HG02610 (cell line): ENCODE results near the gene ELL.
A peak's percentile ranks its signal among the peaks of the same experiment; 100 is the strongest.
"Not testable (repeated sequence)": the region's sequence is repeated elsewhere in the genome, so short reads cannot be mapped to it uniquely, and the experiment has no call there.

Experiments
- ATAC-seq: cut with Tn5 transposase; IDR thresholded peaks from one replicate; pipeline ENCODE4 v1.9.1; 2021; ENCODE audit warnings: mild to moderate bottlenecking, moderate library complexity; ENCODE audit not compliant: unreplicated experiment

The ELL gene

DNA sequence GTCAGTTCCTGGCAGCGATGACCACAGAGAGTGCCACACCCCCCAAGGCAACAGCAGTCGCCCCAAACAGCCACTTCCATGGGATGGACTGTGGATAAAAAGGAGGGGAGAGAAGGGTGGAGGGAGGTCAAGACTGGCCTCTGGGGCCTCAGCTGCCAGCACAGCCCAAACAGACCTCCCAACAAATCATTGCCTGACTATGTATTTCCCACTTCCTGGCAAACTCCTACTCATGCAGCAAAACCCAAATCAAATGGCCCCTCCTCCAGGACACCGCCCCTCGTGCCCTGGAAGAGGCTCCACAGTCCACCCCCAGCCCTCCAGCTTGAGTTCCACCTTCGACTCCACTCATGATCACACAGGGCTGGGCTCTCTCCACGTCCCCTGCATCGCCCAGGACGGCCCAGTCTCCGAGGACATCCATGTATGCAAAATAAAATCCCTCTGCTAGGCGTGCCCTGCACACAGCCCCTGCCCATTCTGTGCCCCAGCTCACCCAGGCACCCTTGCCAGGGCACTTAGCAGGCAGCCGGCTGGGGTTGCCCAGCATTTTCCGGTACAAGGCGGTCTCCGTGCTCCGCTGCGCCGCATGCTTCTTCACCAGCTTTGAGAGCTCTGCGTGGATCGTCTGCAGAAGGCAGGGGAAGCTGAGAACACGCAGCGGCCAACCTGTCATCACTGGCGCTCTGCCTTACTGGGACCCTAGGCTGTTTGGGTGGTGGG lies 10.5 kb upstream of the ELL start:
- ATAC-seq: no peak

DNA sequence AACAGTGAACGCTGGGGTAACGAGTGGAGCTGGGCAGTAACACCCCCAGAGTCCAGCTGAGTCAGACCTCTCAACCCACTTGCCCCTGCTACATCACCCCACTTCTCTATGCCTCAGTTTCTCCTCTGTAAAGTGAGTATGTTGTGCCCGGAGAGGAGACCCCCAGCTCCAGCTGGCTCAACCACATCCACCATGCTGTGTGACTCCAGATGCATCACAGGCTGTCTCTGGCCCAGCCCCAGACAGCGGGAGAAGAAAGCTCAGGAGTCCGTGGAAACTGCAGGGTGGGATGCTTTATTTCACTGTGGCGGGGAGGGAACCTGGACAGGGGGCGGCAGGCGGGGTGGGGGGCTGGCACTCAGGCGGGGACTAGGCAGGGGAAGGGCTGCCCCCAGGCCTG lies 9.6 kb upstream of the ELL start:
- no peak for ATAC-seq

DNA sequence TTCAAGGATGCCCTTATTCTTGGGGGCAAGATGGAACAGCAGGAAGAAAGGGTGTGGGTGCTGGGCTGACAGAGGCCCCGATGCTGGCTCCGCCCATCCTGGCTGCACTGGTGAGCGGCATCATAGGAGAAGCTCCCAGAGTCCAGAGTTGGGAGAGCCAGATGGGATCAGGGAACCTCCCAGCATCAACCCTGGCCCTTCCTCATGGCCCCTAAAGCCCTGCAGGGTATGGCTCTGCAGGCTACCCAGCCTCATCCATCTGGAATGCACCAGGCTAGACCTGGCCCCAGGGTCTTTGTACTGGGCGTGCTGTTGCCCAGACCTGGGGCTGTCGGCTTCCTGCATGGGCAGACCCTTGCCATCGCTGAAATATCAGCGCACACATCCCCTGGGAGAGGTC lies 7.9 kb upstream of the ELL start:
- no peak for ATAC-seq

DNA sequence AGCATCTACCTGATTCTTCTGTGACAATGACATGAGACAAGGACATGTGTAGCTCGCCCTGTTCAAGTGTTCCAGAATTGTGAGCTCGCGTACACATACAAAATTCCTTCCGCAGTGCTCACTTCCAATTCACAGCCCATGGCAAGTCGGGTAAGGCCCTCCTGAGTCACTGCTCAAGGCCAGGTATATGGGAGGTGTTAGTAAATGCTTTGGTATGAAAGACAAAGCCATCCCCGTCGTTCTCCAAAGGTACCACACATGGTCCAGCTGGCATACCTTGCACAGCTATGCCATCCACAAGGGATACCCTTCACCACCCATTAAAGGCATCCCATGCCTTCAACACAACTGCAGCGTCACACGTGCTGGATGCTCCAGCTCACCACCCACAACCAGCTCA lies 4.4 kb upstream of the ELL start:
- no peak for ATAC-seq

DNA sequence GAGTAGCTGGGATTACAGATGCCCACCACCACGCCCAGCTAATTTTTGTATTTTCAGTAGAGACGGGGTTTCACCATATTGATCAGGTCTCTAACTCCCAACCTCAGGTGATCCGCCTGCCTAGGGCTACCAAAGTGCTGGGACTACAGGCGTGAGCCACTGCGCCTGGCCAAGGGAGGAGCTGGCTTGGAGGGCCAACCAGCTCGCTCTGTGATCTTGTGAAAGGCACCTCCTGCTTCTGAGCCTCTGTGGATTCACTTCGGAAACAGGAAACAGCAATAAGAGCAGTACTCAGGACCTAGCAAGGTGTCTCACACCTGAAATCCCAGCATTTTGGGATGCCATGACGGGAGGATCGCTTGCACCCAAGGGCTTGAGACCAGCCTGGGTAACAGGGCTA lies 2.0 kb upstream of the ELL start:
- ATAC-seq: no peak

DNA sequence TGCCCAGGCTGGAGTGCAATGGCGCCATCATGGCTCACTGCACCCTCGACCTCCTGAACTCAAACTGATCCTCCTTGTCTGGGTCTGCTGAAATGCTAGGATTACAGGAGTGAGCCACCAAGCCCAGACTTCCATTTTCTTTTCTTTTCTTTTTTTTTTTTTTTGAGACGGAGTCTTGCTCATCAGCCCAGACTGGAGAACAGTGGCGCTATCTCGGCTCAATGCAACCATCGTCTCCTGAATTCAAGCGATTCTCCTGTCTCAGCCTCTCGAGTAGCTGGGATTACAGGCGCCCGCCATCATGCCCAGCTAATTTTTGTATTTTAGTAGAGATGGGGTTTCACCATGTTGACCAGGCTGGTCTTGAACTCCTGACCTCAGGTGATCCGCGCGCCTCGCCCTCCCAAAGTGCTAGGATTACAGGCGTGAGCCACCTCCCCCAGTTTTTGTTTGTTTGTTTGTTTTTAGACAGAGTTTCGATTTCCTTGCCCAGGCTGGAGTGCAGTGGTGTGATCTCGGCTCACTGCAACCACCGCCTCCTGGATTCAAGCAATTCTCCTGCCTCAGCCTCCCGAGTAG lies 1.1 kb upstream of the ELL start:
- ATAC-seq: not testable (repeated sequence)

DNA sequence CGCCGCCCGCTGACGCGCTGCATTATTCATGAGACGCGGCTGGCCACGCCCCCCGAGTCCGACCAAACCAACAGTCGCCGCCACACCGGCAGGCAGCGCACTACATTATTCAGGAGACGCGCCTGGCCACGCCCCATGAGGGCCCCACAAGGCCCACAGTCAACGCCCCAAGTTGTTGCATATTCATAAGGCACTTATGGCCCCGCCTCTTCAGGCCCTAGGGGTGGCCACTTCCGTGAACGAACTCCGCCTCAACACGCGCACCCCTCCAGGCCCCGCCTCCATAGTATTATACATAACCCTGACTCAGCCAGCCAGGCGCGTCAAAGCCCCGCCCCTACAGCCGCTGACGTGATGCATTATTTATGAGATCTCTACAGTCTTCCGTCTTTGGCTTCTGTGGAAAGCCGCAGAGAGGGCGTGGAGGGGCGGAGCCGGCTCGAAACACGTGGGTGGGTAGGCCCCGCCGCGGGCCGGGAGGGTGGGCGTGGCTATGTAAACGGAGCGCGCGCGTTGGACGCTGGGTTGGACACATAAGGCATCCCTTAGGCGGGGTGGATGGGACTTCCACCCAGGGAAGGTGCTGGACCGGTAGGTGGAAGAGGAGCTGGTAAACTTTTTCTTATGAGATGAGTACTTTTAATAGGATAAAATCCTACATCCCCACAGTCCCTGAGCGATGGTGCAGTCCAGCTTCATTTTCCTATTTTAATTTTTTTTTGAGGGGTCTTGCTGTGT lies 423 bp upstream of the ELL start:
- peak; percentile 88 for ATAC-seq

DNA sequence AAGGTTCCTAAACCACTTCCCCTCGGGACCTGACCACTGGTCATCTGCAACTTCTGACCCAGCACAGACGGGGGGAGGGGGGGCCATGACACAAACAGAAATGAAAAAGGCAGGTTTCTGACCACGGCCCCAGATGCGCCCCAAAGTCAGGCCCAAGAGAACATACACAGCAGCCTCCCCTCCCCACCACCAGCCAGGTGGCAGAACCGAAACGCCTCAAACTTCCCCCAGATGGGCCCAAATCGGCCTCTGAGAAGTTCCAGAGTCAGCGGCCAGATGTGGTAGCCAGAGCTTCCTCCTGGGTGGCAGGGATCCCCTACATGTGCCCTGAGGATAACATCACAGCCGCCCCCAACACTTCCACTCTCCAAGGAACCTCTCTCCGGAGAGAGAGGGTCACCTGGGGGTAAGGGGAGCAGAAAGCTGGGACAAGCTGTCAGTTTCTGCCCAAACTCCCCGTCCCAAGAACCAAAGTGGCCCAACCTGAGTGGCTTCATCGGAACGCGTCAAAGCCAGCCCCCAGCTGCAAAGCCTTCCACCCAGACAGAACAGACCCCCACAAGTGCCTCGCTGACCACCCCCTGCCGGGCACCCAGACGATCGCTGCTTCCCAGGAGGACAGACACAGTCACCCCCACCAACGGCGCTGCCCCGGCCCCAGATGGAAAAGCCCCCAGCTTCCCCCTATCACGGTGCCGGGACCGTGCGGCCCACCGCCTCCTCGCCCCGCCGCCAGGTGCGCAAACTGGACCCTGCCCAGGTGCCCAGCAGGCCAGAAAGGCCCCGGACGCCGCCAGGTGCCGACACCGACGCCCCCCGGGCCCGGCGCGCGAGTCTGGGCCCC lies 800 bp downstream of the ELL start:
- ATAC-seq: no peak

DNA sequence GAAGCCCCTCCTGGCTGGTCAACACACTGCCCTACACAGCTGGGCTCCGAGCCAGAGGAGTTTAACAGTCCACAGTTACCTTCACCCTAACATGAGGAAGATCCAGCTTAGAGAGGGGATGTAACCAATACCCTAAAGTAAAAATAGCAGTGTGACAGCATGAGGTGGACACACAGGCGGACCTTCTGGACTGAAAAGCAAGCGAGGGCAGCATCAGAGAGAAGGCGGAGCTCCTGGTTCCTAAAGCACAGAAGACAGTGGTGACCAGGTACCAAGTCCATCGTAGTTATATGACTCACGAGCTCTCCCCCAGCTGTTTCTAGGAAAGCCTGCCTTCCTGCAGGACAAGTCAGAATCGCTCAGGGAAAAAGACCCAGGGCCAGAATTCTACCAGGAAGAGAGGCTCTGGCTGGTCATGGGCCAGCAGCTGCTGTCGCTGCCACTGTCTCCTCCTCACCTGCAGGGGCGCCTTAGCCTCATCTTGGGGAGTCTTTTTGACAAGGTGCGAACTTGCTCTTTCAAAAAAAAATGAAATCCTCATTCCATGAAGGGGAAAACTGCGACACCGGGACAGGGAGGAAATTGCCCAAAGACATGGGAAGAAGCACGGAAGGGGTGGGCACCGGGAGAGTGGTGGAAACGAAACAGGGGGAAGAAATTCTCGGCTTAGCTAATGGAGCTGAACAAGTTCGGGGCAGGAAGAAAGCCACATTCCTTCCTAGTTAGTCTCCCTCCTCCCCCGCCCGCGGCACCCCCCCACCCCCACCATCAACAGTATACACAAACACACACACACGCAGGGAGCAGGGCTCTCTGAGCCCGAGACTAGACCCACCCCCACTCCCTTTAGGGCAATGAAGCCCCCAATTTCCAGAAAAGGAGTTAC lies 1.7 kb downstream of the ELL start:
- no peak for ATAC-seq

DNA sequence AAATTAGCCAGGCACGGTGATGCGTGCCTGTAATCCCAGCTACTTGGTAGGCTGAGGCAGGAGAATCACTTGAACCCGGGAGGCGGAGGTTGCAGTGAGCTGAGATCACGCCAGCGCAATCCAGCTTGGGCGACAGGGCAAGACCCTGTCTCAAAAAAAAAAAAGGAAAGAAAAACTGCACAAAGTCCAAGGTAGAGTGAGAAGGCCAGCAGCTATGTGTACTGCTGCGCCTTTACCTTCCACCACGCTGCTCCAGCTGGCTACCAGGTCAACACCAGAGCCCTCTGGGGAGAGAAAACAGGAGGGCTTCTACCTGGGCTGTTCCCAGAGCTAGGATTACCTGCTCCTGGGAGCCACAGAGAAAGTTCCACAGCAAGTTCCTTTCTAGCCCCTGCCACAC lies 3.2 kb downstream of the ELL start:
- ATAC-seq: no peak

DNA sequence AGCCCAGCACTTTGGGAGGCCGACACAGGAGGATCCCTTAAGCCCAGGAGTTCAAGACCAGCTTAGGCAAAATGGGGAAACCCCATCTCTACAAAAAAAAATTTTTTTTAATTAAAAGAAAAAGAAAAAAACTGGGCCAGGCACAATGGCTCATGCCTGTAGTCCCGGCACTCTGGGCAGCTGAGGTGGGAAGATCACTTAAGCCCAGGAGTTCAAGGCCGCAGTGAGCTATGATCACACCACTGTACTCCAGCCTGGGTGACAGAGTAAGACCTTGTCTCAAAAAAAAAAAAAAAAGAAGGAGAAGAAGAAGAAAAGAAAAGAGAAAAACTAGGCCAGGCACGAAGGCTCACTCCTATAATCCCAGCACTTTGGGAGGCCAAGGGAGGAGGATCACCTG lies 4.3 kb downstream of the ELL start:
- ATAC-seq: no peak

DNA sequence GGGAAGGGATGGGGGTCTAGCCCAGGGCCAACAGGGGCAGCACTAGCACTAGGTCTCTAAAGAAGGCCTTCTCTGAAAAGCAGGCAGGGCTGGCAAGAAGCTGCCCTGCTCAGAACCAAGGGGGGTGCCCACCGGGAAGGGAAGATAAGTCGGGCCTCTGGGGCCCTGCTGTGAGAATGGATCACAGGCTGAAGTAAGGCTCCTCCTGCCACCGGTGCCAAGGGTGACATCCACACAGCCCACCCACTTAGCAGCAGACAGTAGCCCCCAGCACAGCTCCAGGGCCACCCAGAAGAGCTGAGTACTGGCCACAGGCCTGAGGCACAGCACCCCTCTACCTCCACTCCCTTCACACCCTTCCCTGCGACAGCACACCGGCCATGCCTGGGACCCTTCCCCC lies 5.9 kb downstream of the ELL start:
- ATAC-seq: no peak

DNA sequence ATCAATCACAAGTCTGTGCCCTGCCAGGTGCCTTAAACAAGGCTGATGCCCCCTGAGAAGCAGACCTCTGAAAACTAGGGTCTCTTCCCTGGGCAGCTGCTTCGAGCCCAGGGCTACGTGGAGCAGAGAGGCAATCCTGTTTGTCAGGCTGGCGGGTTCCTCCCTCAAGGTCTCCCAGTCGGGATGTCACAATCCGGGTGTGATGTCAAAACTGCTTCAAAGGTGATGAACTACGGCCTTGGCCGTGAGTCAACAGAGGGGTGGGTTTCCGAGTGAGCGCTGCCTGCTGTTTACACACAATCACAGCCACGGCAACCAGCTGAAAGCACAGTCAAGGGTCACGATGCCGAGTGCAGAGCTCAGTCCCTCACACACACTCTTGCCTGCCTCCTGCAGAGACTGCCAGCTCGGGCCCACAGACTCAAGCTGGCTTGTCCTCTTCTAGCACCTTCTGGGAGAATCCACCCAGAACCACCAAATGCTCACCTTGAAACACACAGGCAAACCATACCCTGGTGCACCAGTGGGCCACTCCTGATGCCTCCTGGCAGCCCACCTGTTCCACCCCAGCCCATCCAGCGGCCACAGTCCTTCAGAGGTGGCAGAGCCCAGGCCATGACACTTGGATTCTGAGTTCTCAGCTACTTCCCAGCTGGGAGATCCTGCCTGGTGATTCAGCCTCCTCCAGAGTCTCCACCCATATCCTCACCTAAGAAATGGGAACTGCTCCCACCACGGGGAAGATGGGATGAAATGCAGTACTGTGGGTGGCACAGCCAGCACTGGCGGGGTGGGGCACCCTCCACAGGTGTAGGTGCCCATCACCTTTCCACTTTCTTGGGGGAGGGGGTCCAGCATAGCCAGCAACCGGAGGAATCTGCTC lies 6.8 kb downstream of the ELL start:
- ATAC-seq: no peak

DNA sequence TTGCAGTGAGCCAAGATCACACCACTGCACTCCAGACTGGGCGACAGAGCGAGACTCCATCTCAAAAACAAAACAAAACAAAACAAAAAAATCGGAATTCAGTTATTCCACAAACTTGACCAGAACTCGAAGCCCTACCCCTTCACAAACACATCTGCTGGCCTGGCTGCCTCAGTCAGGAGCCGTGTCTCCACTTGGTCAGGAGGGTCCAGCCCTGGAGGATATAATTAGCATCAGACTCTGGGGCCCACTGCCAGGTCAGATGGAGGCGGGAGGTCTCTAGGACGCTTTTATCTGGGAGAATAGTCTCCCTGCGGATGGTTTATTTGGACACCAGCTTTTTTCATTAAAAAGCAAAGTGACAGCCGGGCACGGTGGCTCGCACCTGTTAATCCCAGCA lies 8.0 kb downstream of the ELL start:
- ATAC-seq: no peak

DNA sequence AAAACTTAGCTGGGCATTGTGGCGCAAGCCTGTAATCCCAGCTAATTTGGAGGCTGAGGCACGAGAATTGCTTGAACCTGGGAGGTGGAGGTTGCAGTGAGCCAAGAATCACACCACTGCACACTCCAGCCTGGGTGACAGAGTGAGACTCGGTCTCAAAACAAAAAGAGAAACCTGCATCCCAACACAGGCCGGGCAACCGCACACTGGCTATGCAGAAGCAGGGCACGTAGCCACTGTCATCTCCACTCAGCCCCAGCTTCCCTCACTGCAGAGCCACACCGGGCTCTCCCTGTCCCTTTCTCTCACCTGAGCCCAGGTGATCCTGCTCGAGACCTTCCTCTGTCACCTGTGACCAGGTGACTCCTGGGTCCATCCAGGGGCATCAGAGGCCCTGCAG lies 11.7 kb downstream of the ELL start:
- ATAC-seq: no peak

DNA sequence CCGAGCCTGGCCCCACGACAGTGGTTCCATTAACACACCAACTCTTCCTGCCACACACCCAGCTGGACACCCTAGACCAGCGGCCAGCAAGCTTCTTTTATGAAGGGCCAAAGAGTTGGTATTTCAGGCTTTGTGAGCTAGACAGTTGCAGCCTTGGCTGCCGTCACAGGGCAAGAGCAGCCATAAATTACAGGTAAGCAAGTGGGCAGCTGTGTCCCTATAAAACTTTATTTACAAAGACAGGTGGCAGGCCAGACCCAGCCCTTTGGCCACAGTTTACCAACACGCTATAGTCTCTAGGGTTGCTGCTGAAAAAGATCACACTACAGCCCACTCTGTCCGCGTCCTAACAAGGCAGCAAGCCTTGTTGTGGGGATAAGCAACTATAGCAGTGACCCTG lies 13.3 kb downstream of the ELL start:
- no peak for ATAC-seq

DNA sequence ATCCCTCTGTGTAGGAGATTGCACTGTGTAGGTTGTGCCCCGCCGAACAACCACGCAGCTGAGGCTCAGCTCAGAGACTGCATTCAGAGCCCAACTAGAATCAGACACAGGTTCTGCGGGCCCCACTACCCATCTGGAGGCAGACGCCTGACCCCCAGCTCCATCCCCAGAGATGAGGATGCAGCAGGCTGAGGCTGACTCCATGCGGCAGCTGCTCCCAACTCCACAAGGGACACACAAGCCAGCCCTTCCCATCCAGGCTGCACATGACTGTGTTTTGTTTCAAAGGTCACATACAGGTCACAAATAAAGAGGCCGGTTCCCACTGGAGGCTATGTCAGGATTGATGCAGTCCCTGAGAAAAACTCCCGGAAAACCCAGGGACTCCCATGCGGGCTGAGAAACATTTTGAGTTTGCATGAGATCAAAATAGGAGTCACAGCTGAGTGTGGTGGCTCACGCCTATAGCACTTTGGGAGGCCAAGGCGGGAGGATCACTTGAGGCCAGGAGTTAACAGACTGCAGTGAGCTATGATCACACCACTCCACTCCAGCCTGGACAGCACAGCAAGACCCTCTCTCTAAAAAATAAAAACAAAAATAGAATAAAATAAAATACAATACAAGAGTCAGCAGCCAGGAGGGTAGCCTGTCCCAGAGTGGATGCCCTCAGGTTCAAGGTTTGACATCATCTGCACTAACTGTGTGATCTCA lies 14.0 kb downstream of the ELL start:
- no peak for ATAC-seq

DNA sequence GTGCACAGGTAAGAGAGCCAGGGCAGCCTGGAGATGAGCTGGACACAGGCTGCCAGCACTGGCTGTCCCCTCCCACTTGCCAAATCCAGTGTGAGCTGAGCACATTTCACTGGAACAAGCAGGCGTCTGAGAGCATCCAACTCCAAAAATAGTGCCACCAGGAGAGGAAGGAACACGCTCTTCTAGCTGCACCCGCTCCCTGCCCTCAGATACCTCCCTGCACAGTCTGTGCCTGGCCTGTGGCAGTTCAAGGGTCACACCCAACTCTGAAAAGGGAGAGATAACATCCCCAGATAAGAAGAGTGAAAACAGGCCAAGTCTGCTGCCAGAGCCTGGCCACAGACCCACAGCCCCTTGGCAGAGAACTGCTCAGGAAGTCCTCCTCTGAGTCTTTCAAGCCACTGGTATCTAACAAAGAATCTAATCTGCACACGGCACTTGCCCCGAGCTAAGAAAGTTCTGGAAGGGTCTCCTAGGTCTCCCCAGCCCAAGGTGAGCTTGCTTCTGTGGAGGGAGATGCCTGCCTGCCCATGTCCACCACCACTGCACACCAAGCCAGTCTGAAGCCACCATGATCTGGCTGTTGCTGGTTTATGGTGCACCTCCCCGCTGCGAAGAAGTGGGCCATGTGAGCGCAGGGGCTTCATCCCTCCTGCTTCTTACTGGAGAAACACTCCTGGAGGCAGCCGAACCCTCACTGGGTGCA lies 14.7 kb downstream of the ELL start:
- ATAC-seq: no peak
